Fibroblast of villous mesenchyme (primary cell): ENCODE data around the gene SHLD3. TPM values are rescaled to one million over a fixed set of nuclear protein-coding genes. Genes with fewer than 3 reads are reported as not detected.

Source experiments
- DNase-seq: peaks from one replicate; pipeline ENCODE4 v3.0.0-alpha.2; 2010; ENCODE audit warnings: low read depth
- H3K4me3 ChIP-seq: 2 replicates; pipeline ENCODE4 v1.5.1; 2011; ENCODE audit warnings: low read depth, mild to moderate bottlenecking, low read length
- CTCF ChIP-seq: IDR thresholded peaks from 2 replicates; pipeline ENCODE4 v1.5.1; 2012; ENCODE audit warnings: low read depth, mild to moderate bottlenecking, low read length; ENCODE audit not compliant: insufficient read depth
- total RNA-seq: library from RNA; depleted of rRNA; stranded (reverse); fragments of >200 nt; gene quantifications from 2 replicates; pipeline ENCODE4 v1.2.3, GENCODE V29; 2012

SHLD3 gene
- total RNA-seq, 1 donor: 5.2 TPM

- DNase-seq: no peak
- no peak for TF ChIP-seq CTCF
- peak overlapping the region; percentile 99 for H3K4me3 ChIP-seq
Observed at GRCh38 chr5:65623482-65623881, 1.3 kb upstream of the SHLD3 start.

GRCh38 chr5:65624025-65624570, 729 bp upstream of the SHLD3 start, which contains the start of gene TRIM23:
Gene TRIM23, minus strand, starts transcription at chr5:65624333. Its CDS starts 59 bp downstream, at chr5:65624274.
- peak within 1 kb of the TSS; percentile 99 for H3K4me3 ChIP-seq
- peak; percentile 5 for TF ChIP-seq CTCF
- DNase-seq: peak; percentile 93

GRCh38 chr5:65625743-65626142, 916 bp downstream of the SHLD3 start:
- TF ChIP-seq CTCF: no peak
- H3K4me3 ChIP-seq: peak overlapping the region; percentile 99
- DNase-seq: peak; percentile 5

- TF ChIP-seq CTCF: no peak
- no peak for DNase-seq
- H3K4me3 ChIP-seq: no peak overlapping the region
Observed at GRCh38 chr5:65630981-65631380, 6.2 kb downstream of the SHLD3 start.

GRCh38 chr5:65640240-65640639, 15.4 kb downstream of the SHLD3 start:
- DNase-seq: no peak
- no peak for TF ChIP-seq CTCF
- H3K4me3 ChIP-seq: no peak overlapping the region

- no peak for TF ChIP-seq CTCF
- DNase-seq: no peak
- H3K4me3 ChIP-seq: no peak overlapping the region
Observed at GRCh38 chr5:65646938-65647337, 22.1 kb downstream of the SHLD3 start.

GRCh38 chr5:65647941-65648340, 23.1 kb downstream of the SHLD3 start:
- no peak for DNase-seq
- H3K4me3 ChIP-seq: no peak overlapping the region
- no peak for TF ChIP-seq CTCF
